Body of pancreas (tissue), 4 donors: ENCODE results near the gene ANKRD33B. TPM values are rescaled to one million over a fixed set of nuclear protein-coding genes. Genes with fewer than 3 reads are reported as not detected.

Experiments
- ATAC-seq: fragments of 150-250 bp; one replicate; pipeline ENCODE4 v1.9.1; 2016
- DNase-seq, 4 donors: peaks; one replicate each; pipeline ENCODE4 v3.0.0-alpha.2; 2019
- H3K27ac ChIP-seq, 4 donors: fragments of 200-600 bp; sonication (generic); 1 replicate in 3 of 4; 2 replicates in 1 of 4; pipeline versions ENCODE4 v1.5.1 to v1.6.1; 2016 to 2019; ENCODE audit warnings: mild to moderate bottlenecking in 1 of 4, mixed read lengths in 1 of 4, moderate library complexity in 1 of 4
- H3K27me3 ChIP-seq, 2 donors: fragments of 200-600 bp; sonication (generic); one replicate each; pipeline ENCODE4 v1.6.0; 2016; ENCODE audit warnings: mild to moderate bottlenecking in 1 of 2
- H3K36me3 ChIP-seq, 2 donors: fragments of 200-600 bp; sonication (generic); replicated peaks in 1 of 2; 2 replicates each; pipeline ENCODE4 v1.5.1; 2016; ENCODE audit warnings: low read depth in 2 of 2; ENCODE audit not compliant: insufficient read depth in 1 of 2
- H3K4me1 ChIP-seq: fragments of 200-600 bp; sonication (generic); one replicate; pipeline ENCODE4 v1.6.0; 2016
- H3K4me3 ChIP-seq, 2 donors: fragments of 200-600 bp; sonication (generic); 1 replicate in 1 of 2; 2 replicates in 1 of 2; pipeline ENCODE4 v1.5.1; 2016 to 2019
- H3K9me3 ChIP-seq, 3 donors: fragments of 200-600 bp; sonication (generic); 1 replicate in 2 of 3; 2 replicates in 1 of 3; pipeline ENCODE4 v1.5.1; 2016
- CTCF ChIP-seq, 7 experiments: fragments of 450-650 bp in 4 of 7; fragments of 200-600 bp in 3 of 7; sonication (generic) in 3 of 7; IDR thresholded peaks; one replicate each; pipeline ENCODE4 v1.5.1; 2016 to 2019; ENCODE audit warnings: antibody characterized with exemption in 7 of 7
- POLR2A ChIP-seq, 3 donors: fragments of 450-650 bp; IDR thresholded peaks; one replicate each; pipeline ENCODE4 v1.6.1; 2016; ENCODE audit warnings: antibody characterized with exemption in 3 of 3, mild to moderate bottlenecking in 2 of 3
- WGBS, 2 donors: methylation state at CpG; one replicate each; pipeline ENCODE4 v1.1.5; 2017; 5-methylcytosine and 5-hydroxymethylcytosine counted together
- intact Hi-C: fragments of 100-400 bp; cut with DNase I; formaldehyde crosslinking; loops from one replicate; pipeline ENCODE4 v1.15.1; 2023
- total RNA-seq, 2 donors: library from RNA; depleted of rRNA; stranded (reverse); fragments of >200 nt; gene quantifications; one replicate each; pipeline ENCODE4 v1.1.0, GENCODE V29; 2016

Gene ANKRD33B
- total RNA-seq, 2 donors from 2014 or later: 2.3 to 3.9 TPM

- DNase-seq (peak in 1 of 4 donors; percentile 1), ATAC-seq (no peak)
- 20 to 55% methylated on average over 23 to 41 of the region's 68 CpGs for WGBS, 2 donors
- intact Hi-C loops: no loop called here
- no peaks in the 10 kb centered on the region for H3K36me3 ChIP-seq
- TF ChIP-seq CTCF (IDR thresholded peaks at IDR 0.05) (no peak), POLR2A (IDR thresholded peaks at IDR 0.05) (no peak)
- H3K9me3 ChIP-seq: no peaks in the 10 kb centered on the region
- no peak overlapping the region for H3K4me3 ChIP-seq
- no peaks in the 10 kb centered on the region for H3K4me1 ChIP-seq
- H3K27ac ChIP-seq: no peak overlapping the region
- H3K27me3 ChIP-seq: no peaks in the 10 kb centered on the region
These were observed 86.0 kb downstream of the ANKRD33B start for GRCh38 chr5:10649666-10650380.

- DNase-seq: peak in 1 of 4 donors; percentile 1
- no peak for TF ChIP-seq POLR2A (IDR thresholded peaks at IDR 0.05)
- TF ChIP-seq CTCF (IDR thresholded peaks at IDR 0.05): no peak
- no peak overlapping the region for H3K27ac ChIP-seq
- no peaks in the 10 kb centered on the region for H3K4me1 ChIP-seq
- no peak overlapping the region for H3K4me3 ChIP-seq
- intact Hi-C loops: no loop called here
- ATAC-seq: no peak
- 85 to 86% methylated on average over 4 to 13 of the region's 13 CpGs for WGBS, 2 donors
- H3K27me3 ChIP-seq: no peaks in the 10 kb centered on the region
- no peaks in the 10 kb centered on the region for H3K36me3 ChIP-seq
- H3K9me3 ChIP-seq: no peaks in the 10 kb centered on the region
These were observed 88.3 kb downstream of the ANKRD33B start for GRCh38 chr5:10652151-10652550.

- DNase-seq (no peak), ATAC-seq (no peak)
- 82% methylated on average over 8 of the region's 8 CpGs; no CpG with 5 or more reads in 1 of the 2 donors for WGBS, 2 donors
- intact Hi-C loops: no loop called here
- H3K27me3 ChIP-seq: no peaks in the 10 kb centered on the region
- H3K27ac ChIP-seq: no peak overlapping the region
- H3K4me1 ChIP-seq: no peaks in the 10 kb centered on the region
- TF ChIP-seq CTCF (IDR thresholded peaks at IDR 0.05): no peak
- TF ChIP-seq POLR2A (IDR thresholded peaks at IDR 0.05): no peak
- H3K36me3 ChIP-seq: no peaks in the 10 kb centered on the region
- H3K4me3 ChIP-seq: no peak overlapping the region
- H3K9me3 ChIP-seq: no peaks in the 10 kb centered on the region
These were observed 88.7 kb downstream of the ANKRD33B start for GRCh38 chr5:10652606-10653005.

- intact Hi-C loops: no loop called here
These were observed 89.2 kb downstream of the ANKRD33B start for GRCh38 chr5:10653043-10653442.

More at GRCh38 chr5:10653043-10653442, 89.2 kb downstream of the ANKRD33B start:
- TF ChIP-seq POLR2A (IDR thresholded peaks at IDR 0.05) (no peak), CTCF (IDR thresholded peaks at IDR 0.05) (no peak)
- Histone ChIP-seq H3K36me3 (no peaks in the 10 kb centered on the region), H3K9me3 (no peaks in the 10 kb centered on the region), H3K27me3 (no peaks in the 10 kb centered on the region), H3K4me1 (no peaks in the 10 kb centered on the region), H3K4me3 (no peak overlapping the region), H3K27ac (no peak overlapping the region)
- 29 to 31% methylated on average over 4 of the region's 4 CpGs for WGBS, 2 donors
- ATAC-seq (no peak), DNase-seq (peak in 2 of 4 donors; percentile 11 to 41)
